ENCODE data around the gene LINGO3.

LINGO3 gene

DNA sequence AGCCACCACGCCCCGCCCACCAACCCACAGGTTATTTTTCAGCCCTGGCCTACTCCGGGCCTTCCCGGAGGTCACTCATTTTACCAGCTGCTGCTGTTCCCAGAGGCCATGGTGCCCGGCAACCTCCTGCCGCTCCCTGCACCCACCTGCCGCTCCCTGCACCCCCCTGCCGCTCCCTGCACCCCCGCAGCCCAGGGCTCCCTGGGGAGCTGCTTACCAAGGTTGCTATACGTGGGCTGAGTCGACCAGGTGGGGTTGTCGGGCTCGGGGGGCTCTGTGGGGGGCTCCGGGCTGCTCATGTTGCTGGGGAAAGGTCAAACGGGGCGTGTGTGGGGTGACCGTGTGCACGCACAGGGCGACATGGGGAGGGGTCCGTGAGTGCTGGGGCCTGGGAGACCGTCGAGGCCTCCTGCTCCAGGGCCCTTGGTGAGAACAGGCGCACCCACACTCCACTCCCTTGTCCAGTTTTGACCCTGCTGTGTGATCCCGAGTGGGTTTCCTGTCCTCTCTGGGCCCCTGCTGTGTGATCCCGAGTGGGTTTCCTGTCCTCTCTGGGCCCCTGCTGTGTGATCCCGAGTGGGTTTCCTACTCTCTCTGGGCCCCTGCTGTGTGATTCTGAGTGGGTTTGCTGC lies 27.2 kb downstream of the LINGO3 start:
- Histone ChIP-seq H3K9me3 (ENCODE audit: control insufficient read depth, low read length) (no peaks in the 10 kb centered on the region), H3K27me3 (ENCODE audit: control insufficient read depth, insufficient read depth, low read length) (peaks cover 18% of the 10 kb centered on the region), H3K4me3 (ENCODE audit: low read length) (no peak overlapping the region), H3K9ac (ENCODE audit: low read length) (no peak overlapping the region), H3K36me3 (ENCODE audit: control insufficient read depth, insufficient read depth, low read length) (no peaks in the 10 kb centered on the region), H3K4me1 (ENCODE audit: control insufficient read depth, insufficient read depth, low read length) (peaks cover 15% of the 10 kb centered on the region)

DNA sequence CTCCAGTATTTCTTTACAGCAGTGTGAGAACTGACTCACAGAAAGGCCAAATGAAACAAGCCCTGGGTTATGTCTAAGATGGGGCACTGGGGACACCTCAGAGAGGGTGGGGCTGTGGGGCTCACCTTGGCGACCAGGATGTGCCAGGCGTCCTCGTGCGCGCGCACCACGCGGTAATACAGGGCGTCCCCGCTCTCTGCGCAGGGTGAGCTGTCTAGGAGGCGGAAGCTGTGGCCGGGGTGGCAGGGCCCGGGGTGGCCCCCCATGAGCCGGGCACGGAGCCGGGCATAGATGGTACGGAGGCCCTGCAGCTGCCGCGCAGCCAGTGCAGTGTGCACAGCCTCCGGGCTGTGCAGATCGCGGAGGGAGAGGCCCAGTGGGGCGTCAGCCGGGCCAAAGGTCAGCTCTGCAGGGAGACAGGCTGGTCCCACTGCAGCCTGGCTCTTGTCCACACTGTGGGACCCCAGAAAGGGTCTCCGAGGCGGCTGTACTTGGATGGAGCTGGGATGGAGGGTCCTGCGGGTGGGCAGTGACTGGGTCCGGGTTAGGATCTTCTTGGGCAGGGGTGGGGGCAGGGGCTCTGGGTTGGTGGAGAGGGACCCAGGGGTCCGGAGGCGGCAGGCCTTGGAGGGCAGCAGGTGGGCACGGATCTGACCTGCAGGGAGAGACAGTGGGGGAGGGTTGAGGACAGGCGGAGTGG lies 29.3 kb downstream of the LINGO3 start:
- Histone ChIP-seq H3K4me1 (ENCODE audit: control insufficient read depth, insufficient read depth, low read length) (peaks cover 33% of the 10 kb centered on the region), H3K4me3 (ENCODE audit: low read length) (no peak overlapping the region), H3K9me3 (ENCODE audit: control insufficient read depth, low read length) (no peaks in the 10 kb centered on the region), H3K9ac (ENCODE audit: low read length) (no peak overlapping the region), H3K36me3 (ENCODE audit: control insufficient read depth, insufficient read depth, low read length) (no peaks in the 10 kb centered on the region), H3K27me3 (ENCODE audit: control insufficient read depth, insufficient read depth, low read length) (peaks cover 14% of the 10 kb centered on the region)

- Histone ChIP-seq H3K4me3 (ENCODE audit: low read length) (no peak overlapping the region), H3K36me3 (ENCODE audit: control insufficient read depth, insufficient read depth, low read length) (no peaks in the 10 kb centered on the region), H3K9ac (ENCODE audit: low read length) (no peak overlapping the region), H3K27me3 (ENCODE audit: control insufficient read depth, insufficient read depth, low read length) (peaks cover 6% of the 10 kb centered on the region), H3K9me3 (ENCODE audit: control insufficient read depth, low read length) (no peaks in the 10 kb centered on the region), H3K4me1 (ENCODE audit: control insufficient read depth, insufficient read depth, low read length) (peaks cover 43% of the 10 kb centered on the region)
These were observed 30.8 kb downstream of the LINGO3 start for GRCh38 chr19:2277138-2277537.

DNA sequence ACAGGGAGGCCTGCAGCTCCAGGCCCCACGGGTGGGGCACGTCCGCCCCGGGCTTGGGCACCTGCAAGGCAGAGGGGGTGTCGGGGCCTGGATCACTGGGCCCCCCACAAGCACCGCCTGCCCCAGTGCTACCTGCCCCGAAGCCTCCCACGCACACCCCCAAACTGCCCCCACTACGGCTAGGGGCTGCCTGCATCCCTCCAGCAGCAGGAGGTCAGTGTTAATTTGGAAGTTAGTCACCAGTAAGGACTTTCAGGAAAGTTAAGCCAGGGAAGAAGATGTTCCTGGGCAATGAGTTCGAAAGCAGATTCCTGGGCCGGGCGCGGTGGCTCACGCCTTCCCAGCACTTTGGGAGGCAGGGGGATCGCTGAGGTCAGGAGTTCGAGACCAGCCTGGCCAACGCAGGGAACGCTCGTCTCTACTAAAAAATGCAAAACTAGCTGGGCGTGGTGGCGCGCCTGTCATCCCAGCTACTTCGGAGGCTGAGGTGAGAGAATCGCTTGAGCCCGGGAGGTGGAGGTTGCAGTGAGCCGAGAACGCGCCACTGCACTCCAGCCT lies 31.4 kb downstream of the LINGO3 start:
- no peak overlapping the region for H3K4me3 ChIP-seq (ENCODE audit: low read length)
- no peaks in the 10 kb centered on the region for H3K9me3 ChIP-seq (ENCODE audit: control insufficient read depth, low read length)
- peaks cover 49% of the 10 kb centered on the region for H3K4me1 ChIP-seq (ENCODE audit: control insufficient read depth, insufficient read depth, low read length)
- no peaks in the 10 kb centered on the region for H3K36me3 ChIP-seq (ENCODE audit: control insufficient read depth, insufficient read depth, low read length)
- H3K27me3 ChIP-seq (ENCODE audit: control insufficient read depth, insufficient read depth, low read length) = peaks cover under 1% of the 10 kb centered on the region
- no peak overlapping the region for H3K9ac ChIP-seq (ENCODE audit: low read length)

DNA sequence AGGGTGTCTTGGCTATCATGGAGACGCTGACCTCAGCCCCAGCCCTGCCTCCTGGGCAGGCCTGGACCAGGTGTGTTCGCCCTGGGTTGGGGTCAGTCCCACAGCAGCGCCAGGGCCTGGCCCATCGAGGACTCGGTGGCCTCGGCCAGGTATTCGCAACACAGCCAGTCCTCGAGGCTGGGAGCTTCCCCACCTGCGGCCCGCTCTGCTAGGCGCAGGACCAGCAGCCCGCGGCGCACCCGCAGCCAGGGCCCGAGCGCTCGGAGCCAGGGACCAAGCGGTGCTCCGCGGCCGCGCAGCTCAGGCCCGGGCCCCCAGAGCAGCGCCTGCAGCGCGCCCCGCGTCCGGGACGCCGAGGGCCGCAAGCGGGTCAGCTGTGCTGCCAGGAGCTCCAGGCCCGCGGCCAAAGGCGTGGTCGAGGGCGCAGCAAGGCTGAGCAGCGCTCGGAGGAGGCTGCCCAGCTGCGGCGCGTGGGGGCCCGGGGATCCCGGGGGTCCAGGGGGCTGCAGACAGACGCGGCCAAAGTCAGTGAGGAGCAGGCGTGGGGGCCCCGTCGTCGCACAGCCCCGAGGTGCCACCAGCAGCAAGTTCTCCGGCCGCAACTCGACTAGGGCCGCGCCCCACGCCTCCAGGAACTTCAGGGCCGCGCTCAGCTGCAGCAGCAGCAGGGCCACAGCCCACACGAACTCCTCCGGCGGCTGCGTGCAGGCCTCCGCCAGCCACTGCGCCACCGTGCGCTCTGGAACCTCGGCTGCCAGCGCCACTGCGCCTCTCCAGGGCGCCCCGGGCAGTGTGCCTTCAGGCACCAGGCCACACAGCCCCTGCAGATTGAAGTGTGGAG lies 32.1 kb downstream of the LINGO3 start:
- H3K4me1 ChIP-seq (ENCODE audit: control insufficient read depth, insufficient read depth, low read length) = peaks cover 54% of the 10 kb centered on the region
- H3K36me3 ChIP-seq (ENCODE audit: control insufficient read depth, insufficient read depth, low read length) = no peaks in the 10 kb centered on the region
- no peak overlapping the region for H3K4me3 ChIP-seq (ENCODE audit: low read length)
- no peaks in the 10 kb centered on the region for H3K9me3 ChIP-seq (ENCODE audit: control insufficient read depth, low read length)
- no peaks in the 10 kb centered on the region for H3K27me3 ChIP-seq (ENCODE audit: control insufficient read depth, insufficient read depth, low read length)
- no peak overlapping the region for H3K9ac ChIP-seq (ENCODE audit: low read length)

DNA sequence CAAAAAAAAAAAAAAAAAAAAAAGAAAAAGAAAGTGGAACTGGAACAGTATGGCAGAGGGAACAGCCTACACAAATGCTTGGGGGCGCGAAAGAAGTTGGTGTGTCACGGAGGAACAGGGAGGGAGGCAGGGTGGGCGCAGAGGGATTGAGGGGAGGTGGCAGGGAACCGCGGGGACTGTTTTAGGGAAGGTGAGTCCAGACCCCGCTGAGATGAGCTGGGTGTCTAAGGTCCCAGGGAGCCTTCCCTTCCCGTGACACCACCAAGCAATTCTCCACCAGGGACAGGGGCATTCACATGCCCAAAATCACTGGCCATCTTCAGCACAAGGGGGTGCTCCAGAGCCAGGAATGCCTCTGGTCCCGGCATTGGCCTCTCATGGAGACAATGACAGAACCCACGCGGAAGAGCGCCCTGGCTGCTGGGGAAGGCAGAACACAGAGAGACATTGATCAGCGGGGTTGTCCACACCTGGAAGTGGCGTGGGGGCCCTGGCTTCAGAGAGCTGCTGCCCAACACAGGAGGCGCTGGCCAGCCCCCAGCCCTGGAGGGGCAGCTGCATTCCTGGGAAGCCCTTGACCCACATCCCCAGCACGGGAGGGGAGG lies 32.9 kb downstream of the LINGO3 start:
- Histone ChIP-seq H3K4me1 (ENCODE audit: control insufficient read depth, insufficient read depth, low read length) (peaks cover 54% of the 10 kb centered on the region), H3K9ac (ENCODE audit: low read length) (no peak overlapping the region), H3K4me3 (ENCODE audit: low read length) (no peak overlapping the region), H3K27me3 (ENCODE audit: control insufficient read depth, insufficient read depth, low read length) (no peaks in the 10 kb centered on the region), H3K36me3 (ENCODE audit: control insufficient read depth, insufficient read depth, low read length) (no peaks in the 10 kb centered on the region), H3K9me3 (ENCODE audit: control insufficient read depth, low read length) (no peaks in the 10 kb centered on the region)

DNA sequence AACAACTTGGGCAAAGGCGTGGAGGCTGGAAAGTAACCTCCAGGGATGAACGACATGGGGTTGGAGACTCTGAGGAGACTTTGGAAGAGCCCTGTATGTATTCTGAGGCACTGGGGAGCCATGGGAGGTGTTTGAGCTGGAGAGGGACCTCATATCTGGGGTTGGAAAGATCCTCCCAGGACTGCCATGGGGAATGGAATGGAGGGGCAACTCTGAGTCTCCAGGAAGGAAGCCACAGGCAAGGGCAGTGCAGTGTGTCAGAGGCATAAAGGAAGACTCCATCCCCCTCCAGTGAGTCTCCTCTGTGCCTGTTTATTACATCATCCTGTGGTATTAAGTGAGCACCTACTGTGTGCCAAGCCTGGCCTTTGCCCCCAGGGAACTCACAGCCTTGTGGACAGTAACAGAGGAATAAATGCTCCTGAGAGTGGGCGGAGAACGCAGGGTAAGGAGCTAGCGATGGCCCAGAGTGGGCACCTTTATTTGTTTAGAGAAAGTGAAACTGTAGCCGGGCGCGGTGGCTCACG lies 33.7 kb downstream of the LINGO3 start:
- peaks cover 54% of the 10 kb centered on the region for H3K4me1 ChIP-seq (ENCODE audit: control insufficient read depth, insufficient read depth, low read length)
- no peaks in the 10 kb centered on the region for H3K27me3 ChIP-seq (ENCODE audit: control insufficient read depth, insufficient read depth, low read length)
- H3K9ac ChIP-seq (ENCODE audit: low read length) = peak overlapping the region; percentile 14
- no peaks in the 10 kb centered on the region for H3K36me3 ChIP-seq (ENCODE audit: control insufficient read depth, insufficient read depth, low read length)
- H3K4me3 ChIP-seq (ENCODE audit: low read length) = no peak overlapping the region
- no peaks in the 10 kb centered on the region for H3K9me3 ChIP-seq (ENCODE audit: control insufficient read depth, low read length)

GRCh38 chr19:2273356-2274184 lies 34.4 kb downstream of the LINGO3 start:
- Histone ChIP-seq H3K9me3 (ENCODE audit: control insufficient read depth, low read length) (no peaks in the 10 kb centered on the region), H3K4me1 (ENCODE audit: control insufficient read depth, insufficient read depth, low read length) (peaks cover 54% of the 10 kb centered on the region), H3K9ac (ENCODE audit: low read length) (peak overlapping the region; percentile 14), H3K36me3 (ENCODE audit: control insufficient read depth, insufficient read depth, low read length) (no peaks in the 10 kb centered on the region), H3K27me3 (ENCODE audit: control insufficient read depth, insufficient read depth, low read length) (no peaks in the 10 kb centered on the region), H3K4me3 (ENCODE audit: low read length) (no peak overlapping the region)

DNA sequence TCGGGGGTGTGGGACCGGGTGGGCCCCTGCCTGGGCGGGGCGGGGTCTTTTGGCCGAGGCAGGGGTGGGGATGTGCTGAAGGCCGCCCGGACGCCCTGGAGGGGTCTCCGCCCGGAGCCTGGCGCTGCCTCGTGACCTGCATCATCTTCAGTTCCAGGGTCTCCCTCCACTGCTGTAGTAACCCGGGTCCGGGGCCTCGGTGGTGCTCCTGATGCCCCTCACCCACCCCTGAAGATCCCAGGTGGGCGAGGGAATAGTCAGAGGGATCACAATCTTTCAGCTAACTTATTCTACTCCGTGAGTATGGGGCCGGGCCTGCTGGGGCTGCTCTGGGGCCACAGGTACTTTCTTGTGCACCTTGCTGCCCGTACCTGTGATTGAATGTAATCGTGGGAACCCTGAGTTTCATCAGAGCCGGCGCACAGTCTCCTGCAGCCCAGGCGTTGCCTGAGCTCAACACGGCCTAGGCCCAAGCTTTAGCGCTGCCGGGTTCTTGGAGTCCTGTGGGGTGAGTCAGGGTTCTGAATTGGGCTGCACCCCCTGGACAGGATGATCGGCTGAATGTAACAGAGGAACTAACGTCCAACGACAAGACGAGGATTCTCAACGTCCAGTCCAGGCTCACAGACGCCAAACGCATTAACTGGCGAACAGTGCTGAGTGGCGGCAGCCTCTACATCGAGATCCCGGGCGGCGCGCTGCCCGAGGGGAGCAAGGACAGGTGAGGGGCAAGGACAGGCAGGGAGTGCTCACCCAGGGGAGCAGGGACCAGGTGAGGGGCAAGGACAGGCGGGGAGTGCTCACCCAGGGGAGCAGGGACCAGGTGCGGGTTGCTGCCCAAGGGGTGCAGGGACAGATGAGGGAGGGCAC lies 36.5 kb downstream of the LINGO3 start:
- Histone ChIP-seq H3K4me3 (ENCODE audit: low read length) (peak overlapping the region; percentile 17), H3K27me3 (ENCODE audit: control insufficient read depth, insufficient read depth, low read length) (no peaks in the 10 kb centered on the region), H3K36me3 (ENCODE audit: control insufficient read depth, insufficient read depth, low read length) (no peaks in the 10 kb centered on the region), H3K4me1 (ENCODE audit: control insufficient read depth, insufficient read depth, low read length) (peaks cover 58% of the 10 kb centered on the region), H3K9me3 (ENCODE audit: control insufficient read depth, low read length) (no peaks in the 10 kb centered on the region), H3K9ac (ENCODE audit: low read length) (peak overlapping the region; percentile 80)

DNA sequence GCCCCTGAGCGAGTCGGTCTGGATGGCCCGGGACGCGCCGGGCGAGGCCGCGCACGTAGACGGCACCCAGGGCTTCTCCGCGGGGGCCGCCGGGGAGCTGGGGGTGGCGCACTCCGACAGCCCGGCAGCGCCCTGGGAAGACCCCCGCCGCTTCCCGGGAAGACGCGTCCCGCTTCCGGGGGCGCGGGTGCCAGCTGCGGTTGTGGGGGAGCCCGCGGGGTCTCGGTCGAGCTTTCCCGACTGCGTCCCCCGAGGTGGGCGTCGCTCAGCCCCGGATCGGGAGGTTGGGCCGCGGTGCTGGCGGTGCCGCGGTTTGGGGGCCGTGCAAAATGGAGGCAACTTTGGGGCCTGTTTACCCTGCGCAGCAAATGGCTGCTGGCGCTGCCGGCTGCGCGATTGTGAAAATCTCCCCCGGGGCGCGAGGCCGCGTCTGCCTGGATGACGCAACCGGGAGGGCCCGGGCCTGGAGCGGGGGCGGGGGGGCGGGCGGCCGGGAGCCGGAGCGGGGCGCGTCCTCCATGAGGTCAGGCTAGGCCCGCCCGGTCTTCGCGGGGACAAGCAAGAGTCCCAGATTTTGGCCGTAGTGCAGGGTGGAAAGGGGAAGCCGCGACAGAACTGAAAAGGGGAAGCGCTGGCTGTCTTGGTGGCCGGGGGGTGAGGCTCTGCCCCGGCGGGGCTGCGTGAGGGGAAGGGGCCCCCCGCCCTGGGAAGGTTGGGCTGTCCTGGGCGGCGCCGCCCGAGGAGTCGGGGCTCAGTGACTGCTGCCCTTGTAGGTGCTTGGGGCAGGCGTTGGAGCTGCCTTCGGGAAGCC lies 37.3 kb downstream of the LINGO3 start:
- H3K9me3 ChIP-seq (ENCODE audit: control insufficient read depth, low read length) = no peaks in the 10 kb centered on the region
- H3K36me3 ChIP-seq (ENCODE audit: control insufficient read depth, insufficient read depth, low read length) = no peaks in the 10 kb centered on the region
- peak overlapping the region; percentile 77 for H3K4me3 ChIP-seq (ENCODE audit: low read length)
- no peaks in the 10 kb centered on the region for H3K27me3 ChIP-seq (ENCODE audit: control insufficient read depth, insufficient read depth, low read length)
- peak overlapping the region; percentile 95 for H3K9ac ChIP-seq (ENCODE audit: low read length)
- peaks cover 54% of the 10 kb centered on the region for H3K4me1 ChIP-seq (ENCODE audit: control insufficient read depth, insufficient read depth, low read length)

Measured in mucosa of stomach (tissue), 1 donor.